Measurements from ENCODE around the gene ZDHHC6. TPM values are rescaled to one million over a fixed set of nuclear protein-coding genes. Genes with fewer than 3 reads are reported as not detected.
A peak's percentile ranks its signal among the peaks of the same experiment; 100 is the strongest.
"Not testable (repeated sequence)": the region's sequence is repeated elsewhere in the genome, so short reads cannot be mapped to it uniquely, and the experiment has no call there.

The ZDHHC6 gene
- total RNA-seq, 1 experiment from 2014 or later, result 30.6 TPM

GRCh38 chr10:112446055-112446854, 459 bp downstream of the ZDHHC6 start:
- no peak for DNase-seq (ENCODE audit: extremely low read depth, low read depth)

- DNase-seq (ENCODE audit: extremely low read depth, low read depth), result no peak
These were observed 4.7 kb downstream of the ZDHHC6 start for GRCh38 chr10:112442063-112442462.

DNA sequence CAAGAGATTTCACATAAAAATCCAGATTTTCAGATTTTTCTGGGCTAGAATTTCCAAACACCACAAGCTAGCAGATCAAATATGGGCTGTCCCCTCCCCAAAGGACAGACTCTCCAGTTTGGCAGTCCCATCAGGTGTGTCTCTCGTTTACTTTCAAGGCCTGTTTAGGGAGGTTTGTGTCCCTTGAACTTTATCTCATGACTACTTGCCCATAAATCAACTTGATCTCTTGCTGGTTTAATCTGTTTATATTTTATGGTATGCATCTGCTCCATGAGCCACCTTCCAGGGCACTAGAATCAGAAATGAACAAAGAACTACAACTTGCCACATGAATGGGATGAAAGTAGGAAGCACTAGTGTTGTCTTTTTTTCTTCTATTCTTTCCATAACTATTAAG, 5.2 kb downstream of the ZDHHC6 start:
- no peak for DNase-seq (ENCODE audit: extremely low read depth, low read depth)

DNA sequence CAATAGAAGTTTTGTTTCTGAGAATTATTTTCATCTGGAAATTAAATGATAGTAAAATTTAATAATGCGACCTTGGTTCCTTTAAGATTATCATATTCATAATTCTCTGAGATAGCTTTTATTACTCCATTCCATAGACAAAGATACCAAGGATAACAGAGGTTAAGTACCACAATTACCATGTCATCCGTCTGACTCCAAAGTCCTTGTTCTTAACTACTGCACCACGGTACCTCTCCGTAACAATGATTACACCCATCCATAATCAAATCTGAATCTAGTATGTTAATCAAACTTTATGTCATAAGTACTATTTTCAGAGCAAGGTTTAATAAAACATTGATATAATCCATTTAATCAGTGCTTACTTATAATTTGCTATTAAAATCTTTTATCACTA, 8.4 kb downstream of the ZDHHC6 start:
- no peak for DNase-seq (ENCODE audit: extremely low read depth, low read depth)

- DNase-seq (ENCODE audit: extremely low read depth, low read depth), result peak; percentile 29
These were observed 11.6 kb downstream of the ZDHHC6 start for GRCh38 chr10:112434988-112435619.

DNA sequence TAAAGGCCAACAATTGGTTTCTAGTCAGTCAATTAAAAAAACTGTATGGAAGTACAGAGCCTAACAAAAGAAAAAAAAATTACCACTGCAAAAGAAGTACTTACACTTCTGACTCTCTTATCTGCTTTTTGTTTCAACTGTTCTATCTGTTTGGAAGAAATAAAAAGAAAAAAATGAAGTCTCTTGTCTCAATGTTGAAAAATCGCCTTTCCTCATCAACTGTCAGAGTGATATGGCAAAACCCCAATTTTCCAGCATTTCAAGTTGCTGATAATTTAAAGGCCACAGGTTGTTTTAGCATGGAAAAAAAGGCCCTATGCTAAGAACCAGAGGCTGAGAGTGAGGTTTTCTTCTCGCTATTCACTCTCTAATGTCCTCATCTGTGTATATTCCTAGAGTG, 13.6 kb downstream of the ZDHHC6 start:
- DNase-seq (ENCODE audit: extremely low read depth, low read depth), result no peak

DNA sequence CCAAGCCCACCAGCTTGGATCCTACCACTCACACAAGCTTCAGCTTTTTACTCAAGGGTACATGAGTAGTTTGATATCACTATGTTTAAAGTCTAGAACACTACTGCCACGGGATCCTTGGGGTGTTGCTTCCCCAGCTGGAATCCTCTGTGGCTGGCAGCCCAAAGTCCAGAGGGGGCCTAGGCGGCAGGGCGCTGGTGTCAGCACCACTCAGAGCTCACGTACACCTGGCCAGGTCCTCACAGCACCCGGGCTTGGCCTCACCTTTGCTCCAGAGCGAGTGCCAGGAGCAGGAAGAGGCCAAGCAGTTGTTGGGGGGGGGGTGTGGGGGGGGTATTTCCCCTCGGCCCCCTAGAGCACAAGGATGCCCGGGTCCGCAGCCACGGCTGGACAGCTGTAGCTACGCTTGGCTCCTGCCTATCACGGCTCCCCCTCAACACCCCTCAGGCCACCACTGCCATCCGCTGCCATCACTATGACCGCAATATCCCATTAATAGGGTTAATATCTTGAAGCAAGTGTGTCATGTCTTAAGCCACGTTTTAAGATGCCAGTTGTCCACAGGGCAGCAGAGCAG, 17.0 kb downstream of the ZDHHC6 start:
- DNase-seq (ENCODE audit: extremely low read depth, low read depth), result no peak

- no peak for DNase-seq (ENCODE audit: extremely low read depth, low read depth)
These were observed 17.6 kb downstream of the ZDHHC6 start for GRCh38 chr10:112429147-112429546.

DNA sequence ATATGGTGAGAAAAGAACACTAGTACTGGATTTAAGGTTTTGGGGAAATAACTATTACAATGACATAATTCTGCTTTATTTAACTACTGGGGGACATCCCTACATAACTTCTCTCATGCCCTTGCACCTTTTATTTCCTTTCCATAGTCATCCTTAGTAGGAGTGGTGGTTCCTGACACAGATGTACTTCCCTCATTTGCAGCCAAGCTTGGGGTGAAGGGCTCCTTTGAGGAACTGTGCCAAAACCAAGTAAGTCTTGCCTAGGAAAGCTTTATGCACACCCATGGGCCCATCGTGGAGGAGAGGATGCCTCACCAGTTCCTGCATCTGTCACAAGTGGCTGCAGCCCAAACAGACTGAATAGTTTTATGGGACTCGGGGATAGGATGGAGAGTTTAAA, 20.6 kb downstream of the ZDHHC6 start:
- DNase-seq (ENCODE audit: extremely low read depth, low read depth), result no peak

GRCh38 chr10:112424651-112425050, 22.1 kb downstream of the ZDHHC6 start:
- no peak for DNase-seq (ENCODE audit: extremely low read depth, low read depth)

DNA sequence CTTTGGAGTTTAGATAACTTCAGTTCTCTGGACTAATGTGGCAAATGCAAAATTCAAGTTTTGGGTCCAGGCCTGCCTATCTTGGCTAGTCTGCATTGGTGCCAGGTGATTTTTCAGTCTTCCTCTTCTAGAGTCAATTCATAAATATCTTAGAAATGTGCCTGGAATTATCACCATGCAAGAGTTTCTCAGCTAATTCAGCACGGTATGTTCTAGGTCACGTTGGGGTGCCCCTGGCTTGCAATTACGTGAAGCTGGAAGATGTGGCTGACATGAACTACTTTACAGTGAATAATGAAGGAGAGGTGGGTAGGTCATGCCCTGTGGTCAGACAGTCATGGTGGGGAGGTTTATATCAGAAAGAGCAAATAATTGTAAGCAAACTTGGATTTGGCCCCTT, 25.0 kb downstream of the ZDHHC6 start:
- no peak for DNase-seq (ENCODE audit: extremely low read depth, low read depth)

DNA sequence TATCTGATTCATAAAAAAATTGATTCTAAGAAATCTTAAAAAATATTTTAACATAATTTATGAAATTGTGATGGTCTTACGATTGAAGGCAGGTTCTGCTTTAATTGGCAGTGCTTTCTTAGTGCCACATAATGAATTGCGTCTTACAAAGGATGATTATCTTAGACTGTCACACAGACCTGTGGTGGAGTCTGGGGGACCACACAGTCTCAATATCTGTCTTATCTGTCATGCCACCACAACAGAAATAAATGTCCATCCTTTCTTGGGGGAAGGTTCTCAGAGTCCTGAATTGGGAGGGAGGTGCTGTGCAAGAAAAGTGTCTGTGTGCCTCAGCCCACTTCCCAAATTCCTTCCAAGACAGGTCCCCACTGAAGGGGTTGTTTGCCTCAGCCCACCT, 34.0 kb downstream of the ZDHHC6 start:
- DNase-seq (ENCODE audit: extremely low read depth, low read depth), result no peak

DNA sequence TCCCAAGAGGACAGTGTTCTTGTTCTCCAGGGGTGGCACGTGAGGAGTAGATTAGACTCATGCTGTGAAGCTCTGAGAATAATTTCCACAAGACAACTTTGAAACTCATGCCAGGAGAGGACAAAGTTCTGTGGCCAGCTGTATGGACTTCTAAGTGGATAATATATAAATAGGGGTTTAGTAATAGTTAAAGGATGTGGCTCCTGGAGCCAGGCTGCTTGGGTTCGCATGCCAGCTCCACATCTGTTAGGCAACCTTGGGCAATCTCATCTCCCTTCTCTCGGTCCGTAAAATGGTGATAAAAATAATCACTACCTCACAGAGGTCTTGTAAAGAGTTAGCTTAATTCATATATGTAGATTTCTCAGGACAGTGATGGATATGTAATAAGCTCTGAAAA, 37.0 kb downstream of the ZDHHC6 start:
- DNase-seq (ENCODE audit: extremely low read depth, low read depth), result no peak

GRCh38 chr10:112409299-112409698, 37.4 kb downstream of the ZDHHC6 start:
- no peak for DNase-seq (ENCODE audit: extremely low read depth, low read depth)

DNA sequence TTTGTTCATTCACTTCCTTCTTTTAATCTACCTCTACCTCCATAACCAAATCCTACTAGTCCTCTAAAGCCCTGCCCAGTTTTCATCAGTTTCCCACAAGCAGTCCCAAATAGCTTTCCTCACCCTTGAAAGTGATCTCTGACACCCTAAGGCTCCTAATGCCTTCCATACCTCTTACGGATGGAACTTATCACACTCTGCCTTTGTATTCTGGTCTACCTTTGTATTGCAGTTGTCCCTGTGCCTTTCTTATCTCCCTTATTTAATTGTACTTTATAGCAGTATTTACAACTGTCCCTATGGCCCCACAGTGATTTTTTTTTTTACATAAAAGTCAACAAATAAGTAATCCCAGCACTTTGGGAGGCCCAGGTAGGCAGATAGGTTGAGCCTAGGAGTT, 39.0 kb downstream of the ZDHHC6 start:
- no peak for DNase-seq (ENCODE audit: extremely low read depth, low read depth)

DNA sequence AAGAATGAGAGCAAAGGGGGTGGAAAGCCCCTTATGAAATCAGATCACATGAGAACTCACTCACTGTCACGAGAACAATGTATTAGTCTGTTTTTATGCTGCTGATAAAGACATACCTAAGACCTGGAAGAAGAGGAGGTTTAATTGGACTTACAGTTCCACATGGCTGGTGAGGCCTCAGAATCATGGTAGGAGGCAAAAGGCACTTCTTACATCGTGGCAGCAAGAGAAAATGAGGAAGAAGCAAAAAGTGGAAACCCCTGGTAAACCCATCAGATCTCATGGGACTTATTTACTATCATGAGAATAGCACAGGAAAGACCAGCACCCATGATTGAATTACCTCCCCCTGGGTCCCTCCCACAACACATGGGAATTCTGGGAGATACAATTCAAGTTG, 39.9 kb downstream of the ZDHHC6 start:
- not testable (repeated sequence) for DNase-seq (ENCODE audit: extremely low read depth, low read depth)

DNA sequence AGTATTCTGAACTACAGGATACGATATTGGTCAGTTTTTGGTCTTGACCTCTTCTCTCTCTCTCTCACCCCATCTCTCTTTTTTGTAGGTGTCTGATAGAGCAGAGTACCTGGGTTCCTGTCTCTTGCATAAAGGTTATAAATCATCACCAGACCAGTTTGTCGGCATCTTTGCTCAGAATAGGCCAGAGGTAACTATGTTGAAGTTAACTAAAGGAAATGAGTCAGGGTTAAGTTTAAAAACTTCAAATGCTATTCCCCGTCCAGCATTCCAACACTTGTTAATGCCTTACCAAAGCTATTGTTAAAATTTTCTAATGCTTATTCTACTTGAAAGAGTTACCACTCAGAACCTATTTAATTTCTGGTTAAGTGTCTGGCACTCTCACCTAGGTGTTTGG, 42.1 kb downstream of the ZDHHC6 start:
- no peak for DNase-seq (ENCODE audit: extremely low read depth, low read depth)

DNA sequence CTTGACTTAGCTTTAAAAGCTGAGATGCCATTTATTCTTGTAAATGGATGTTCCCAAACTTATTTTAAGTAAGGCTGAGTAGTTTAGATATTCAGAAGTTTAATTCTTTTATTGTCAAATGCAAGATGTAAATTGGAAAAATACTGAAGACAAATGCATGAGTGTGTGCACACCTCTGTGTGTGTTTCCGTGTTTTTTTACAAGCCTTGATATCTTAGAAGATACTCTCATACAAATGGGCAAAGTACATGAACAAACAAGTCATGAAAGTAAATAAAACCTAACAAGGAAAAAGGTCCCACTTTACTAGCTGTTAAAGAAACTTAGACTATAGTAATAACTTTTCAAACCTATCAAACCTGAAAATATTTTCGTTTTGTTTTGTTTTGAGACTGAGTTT, 43.8 kb downstream of the ZDHHC6 start:
- no peak for DNase-seq (ENCODE audit: extremely low read depth, low read depth)

GRCh38 chr10:112397592-112397991, 49.1 kb downstream of the ZDHHC6 start:
- no peak for DNase-seq (ENCODE audit: extremely low read depth, low read depth)

DNA sequence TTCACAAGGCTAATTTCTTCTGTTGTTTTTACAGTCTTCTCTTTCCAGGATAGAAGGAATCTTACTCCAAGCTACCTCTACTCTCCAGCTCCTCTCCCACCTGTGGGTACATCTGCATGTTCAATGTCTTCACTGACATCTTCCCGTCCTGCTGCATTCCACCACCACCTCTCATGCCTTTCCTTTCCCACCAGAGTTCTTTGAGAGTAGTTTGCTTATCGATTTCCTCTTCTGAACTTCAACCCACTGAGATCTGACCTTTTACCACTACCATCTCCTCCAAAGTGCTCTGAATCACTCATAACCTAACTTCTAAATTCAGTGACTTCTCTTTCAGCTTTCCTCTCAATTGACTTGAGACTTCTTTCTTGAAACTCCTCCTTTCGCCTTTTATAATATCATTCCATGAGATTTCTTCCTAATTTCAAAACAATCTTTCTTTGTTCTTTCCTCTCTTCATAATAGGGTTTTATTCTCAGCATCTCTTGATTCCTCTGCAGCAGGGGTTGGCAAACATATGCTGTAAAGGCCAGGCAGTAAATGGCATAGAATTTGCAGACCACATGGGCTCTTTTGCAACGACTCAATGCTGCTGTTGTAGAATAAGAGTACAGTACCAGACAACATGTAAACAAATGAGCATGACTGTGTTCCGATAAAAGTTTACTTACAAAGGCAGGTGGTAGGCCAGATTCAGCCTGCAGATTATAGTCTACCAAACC, 50.7 kb downstream of the ZDHHC6 start:
- DNase-seq (ENCODE audit: extremely low read depth, low read depth), result no peak

GRCh38 chr10:112394475-112394875, 52.2 kb downstream of the ZDHHC6 start:
- no peak for DNase-seq (ENCODE audit: extremely low read depth, low read depth)
